Stimulated activated CD8-positive, alpha-beta memory T cell treated with anti-CD3 and anti-CD28 coated beads, Interleukin-7, amount 100 ng/mL, for 1 hour (primary cell): ENCODE measurements around the gene CRELD2.

Source experiments
- DNase-seq, 2 donors: peaks; one replicate each; pipeline ENCODE4 v3.0.0-alpha.2; 2020; ENCODE audit warnings: low read depth in 2 of 2

Gene CRELD2

DNA sequence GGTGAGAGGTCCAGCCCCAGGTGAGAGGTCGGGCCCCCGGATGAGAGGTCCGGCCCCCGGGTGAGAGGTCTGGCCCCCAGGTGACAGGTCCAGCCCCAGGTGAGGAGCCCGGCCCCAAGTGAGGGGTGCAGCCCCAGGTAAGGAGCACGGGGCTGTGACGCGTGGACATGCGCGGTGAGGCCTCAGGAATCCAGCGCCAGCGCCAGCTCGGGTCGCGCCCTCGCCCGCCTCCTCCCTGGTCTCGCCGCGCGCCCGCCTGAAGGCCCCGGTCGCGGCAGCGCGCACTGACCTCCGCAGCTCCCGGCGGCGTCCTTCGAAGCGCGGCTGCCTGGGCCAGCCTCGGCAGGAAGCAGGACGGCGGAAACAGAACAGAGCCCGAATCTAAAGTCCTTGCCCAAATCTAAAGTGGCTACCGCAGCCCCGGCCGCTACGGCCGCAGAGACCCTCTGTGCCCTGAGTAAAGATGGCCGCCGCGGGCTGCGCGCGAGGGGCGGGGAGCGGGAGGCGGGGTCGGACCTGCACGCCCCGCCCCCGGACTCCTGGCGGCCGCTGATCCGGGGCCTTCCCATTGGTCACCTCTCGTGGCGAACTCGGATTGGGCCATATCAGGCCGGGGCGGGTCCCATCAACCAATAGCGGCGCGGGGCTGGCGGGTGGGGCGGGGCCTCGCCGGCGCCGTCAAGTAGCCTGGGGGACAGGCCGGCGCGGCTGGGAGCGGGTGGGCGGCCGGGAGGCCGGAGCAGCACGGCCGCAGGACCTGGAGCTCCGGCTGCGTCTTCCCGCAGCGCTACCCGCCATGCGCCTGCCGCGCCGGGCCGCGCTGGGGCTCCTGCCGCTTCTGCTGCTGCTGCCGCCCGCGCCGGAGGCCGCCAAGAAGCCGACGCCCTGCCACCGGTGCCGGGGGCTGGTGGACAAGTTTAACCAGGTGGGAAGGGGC, at the start of gene CRELD2, which contains the start of gene ALG12:
Gene CRELD2, plus strand, starts transcription at position 661 of the 937 bp plus-strand sequence. Its CDS starts 136 bp downstream, at position 797.
Gene ALG12, minus strand, starts transcription at position 465 of the 937 bp plus-strand sequence. CDS start 4,673 bp downstream, outside the sequence.
- DNase-seq: peak; percentile 93

DNA sequence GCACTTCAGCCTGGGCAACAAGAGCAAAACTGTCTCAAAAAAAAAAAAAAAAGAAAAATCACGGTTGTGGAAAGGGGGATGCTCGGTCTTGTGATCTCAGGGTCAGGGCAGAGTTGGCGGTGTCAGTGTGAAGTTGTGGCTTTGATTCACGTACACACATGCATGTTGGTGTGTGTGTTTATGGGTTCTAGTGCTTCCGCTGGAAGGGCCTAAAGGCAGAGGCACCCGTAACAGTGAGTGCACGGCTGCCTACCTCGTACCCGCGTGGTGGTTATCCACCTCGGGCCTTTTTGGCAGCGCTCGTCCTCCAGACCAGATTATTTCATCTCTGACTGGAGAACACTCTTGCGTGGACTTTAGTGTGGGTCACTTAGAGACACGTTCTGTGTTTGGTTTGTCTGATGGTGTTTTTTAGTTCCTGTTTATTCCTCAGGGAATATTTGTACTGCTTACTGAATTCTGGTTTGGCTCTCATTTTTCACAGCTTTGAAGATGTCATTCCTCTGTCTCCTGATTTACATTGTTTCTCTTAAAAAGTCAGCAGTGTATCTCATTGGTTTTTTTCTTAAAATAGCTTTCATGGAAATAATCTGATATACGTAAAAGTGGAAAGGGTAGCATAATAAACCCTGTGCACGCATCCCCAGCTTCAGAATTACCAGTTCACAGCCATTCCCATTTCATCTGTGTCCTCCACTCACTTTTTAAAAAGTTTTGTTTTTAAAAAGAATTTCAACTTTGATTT, 49.2 kb upstream of the CRELD2 start:
- no peak for DNase-seq

DNA sequence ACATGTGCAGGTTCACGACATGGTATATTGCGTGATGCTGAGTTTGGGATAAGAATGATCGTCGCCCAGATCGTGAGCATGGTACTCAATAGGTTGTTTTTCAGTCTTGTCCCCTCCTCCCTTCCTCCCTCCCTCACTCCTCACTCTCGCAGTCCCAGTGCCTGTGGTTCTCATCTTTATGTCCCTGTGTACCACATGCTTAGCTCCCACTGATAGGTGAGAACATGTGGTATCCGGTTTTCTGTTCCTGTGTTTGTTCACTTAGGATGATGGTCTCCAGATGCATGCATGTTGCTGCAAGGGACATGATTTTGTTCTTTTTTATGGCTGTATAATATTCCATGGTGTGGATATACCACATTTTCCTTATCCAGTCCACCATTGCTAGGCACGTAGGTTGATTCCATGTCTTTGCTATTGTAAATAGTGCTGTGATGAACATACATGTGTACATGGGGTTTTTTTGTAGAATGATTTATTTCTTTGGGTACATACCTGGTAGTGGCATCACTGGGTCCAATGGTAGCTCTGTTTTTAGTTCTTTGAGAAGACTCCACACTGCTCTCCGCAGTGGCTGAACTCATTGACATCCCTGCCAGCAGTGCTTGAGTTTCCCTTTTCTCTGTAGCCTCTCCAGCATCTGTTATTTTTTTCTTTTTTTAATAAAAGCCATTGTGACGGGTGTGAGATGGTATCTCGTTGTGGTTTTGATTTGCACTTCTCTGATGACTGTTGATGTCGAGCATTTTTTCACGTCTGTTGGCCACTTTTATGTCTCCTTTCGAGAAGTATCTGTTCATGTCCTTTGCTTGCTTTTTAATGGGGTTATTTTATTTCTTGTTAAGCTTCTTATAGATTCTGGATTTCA, 48.4 kb upstream of the CRELD2 start:
- DNase-seq: no peak

DNA sequence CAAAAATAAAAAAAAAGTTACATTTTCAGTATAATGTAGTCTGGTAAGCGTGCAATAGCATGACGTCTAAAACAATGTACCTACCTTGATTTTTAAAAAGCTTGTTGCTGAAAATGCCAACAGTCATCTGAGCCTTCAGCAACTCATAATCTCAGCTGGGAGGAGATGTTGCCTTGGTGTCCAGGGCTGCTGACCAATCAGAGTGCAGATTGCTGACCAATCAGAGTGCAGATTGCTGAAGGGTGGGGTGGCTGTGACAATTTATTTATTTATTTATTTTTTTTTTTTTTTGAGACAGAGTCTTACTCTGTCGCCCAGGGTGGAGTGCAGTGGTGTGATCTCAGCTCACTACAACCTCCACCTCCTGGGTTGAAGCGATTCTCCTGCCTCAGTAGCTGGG, 47.0 kb upstream of the CRELD2 start:
- DNase-seq: no peak

DNA sequence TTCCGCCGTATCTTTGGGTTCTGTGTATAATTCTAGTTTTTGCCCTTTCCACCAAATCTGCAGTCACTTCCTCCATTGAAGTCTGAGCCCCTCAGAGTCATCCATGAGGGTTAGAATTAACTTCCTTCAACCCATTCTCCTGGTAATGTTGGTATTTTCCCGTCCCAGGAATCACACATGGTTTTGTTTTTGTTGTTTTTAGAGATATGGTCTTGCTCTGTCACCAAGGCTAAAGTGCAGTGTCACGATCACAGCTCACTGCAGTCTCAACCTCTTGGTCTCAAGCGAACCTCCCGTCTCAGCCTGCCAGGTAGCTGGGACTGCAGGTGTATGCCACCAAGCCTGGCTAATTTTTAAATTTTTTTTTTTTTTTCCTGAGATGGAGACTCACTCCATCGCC, 46.1 kb upstream of the CRELD2 start:
- DNase-seq: no peak

DNA sequence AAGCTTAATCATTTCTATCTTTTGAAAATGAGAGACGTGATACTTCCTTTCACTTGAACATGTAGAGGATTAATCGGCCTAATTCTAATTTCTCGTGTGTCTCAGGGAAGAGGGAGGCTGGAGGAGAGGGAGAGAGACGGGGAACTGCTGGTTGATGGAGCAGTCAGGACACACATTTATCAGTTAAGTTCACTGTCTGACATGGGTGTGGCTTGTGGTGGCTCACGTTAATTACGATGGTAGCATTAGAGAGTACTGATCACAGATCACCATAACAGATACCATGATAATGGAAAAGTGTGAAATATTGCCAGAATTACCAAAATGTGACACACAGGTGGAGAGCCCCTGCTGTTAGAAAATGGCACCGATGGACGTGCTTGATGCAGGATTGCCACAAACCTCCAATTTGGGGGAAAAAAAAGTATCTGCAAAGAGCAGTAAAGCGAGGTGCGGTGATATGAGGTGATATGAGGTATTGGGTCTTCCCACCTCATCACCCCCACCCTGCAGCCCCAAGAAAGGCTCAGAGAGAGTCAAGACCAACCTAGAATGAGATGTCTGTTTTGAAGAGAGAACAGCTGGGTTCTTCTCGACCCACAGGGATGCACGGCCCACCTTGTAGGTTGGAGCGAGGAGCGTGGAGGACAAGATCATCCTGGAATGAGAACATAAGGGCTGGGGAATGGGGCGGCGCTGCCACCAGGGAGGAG, 45.0 kb upstream of the CRELD2 start:
- DNase-seq: no peak

GRCh38 chr22:49877642-49878041, 40.8 kb upstream of the CRELD2 start:
- no peak for DNase-seq

- no peak for DNase-seq
These were observed 40.2 kb upstream of the CRELD2 start for GRCh38 chr22:49878206-49878605.

- DNase-seq: no peak
These were observed 38.6 kb upstream of the CRELD2 start for GRCh38 chr22:49879871-49880270.

- no peak for DNase-seq
These were observed 38.2 kb upstream of the CRELD2 start for GRCh38 chr22:49880281-49880680.

- DNase-seq: no peak
These were observed 36.6 kb upstream of the CRELD2 start for GRCh38 chr22:49881856-49882255.

DNA sequence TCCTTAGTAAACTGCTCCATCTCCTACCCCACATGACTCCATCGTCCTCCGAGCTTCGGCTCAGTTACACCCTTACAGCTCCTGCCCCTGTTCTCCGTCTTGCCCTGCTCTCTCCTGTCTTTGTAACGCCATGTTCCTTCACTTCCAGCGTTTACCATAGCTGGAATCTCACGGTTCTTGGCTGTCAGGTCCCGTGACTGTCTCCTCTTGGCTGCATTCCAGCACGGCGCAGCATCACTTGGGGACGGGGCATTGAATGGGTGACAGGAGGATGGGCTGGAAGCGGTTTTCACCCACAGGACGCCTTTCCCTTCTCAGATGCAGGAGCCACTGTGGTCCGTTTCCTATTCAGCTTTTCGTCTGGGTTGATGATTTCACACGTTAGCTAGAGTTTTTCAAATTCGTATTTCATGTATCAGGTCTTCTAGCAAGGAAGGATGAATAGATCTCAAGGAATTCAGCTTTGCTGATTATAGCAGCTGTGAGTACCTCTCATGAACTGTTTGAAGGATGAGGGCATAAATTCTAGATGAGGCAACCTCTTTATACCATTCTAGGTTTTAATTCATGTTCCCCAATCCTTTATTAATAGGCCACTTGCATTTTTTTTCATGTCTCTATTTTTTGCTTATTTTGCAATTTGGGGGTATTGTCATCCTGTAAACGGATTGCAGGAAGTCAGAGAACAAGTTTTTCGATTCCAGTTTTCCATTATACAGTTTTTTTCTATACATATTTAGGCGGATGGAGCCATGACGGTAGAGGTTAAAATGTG, 35.7 kb upstream of the CRELD2 start:
- DNase-seq: no peak

GRCh38 chr22:49883294-49883640, 35.2 kb upstream of the CRELD2 start:
- no peak for DNase-seq

DNA sequence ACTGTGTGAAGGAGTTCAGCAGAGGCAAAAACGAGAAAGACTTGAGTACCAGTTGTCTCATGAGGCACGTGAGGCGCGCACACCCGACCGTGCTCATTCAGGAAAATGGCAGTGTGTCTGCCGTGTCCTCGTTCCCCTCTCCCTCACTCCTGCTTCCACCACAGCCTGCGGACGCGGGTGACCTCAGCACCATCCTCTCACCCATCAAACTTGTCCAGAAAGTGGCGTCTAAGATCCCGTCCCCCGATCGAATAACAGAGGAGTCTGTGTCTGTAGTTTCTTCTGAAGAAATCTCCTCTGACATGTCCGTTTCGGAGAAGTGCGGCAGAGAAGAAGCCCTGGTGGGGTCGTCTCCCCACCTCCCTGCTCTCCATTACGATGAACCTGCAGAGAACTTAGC, 34.4 kb upstream of the CRELD2 start:
- DNase-seq: no peak

DNA sequence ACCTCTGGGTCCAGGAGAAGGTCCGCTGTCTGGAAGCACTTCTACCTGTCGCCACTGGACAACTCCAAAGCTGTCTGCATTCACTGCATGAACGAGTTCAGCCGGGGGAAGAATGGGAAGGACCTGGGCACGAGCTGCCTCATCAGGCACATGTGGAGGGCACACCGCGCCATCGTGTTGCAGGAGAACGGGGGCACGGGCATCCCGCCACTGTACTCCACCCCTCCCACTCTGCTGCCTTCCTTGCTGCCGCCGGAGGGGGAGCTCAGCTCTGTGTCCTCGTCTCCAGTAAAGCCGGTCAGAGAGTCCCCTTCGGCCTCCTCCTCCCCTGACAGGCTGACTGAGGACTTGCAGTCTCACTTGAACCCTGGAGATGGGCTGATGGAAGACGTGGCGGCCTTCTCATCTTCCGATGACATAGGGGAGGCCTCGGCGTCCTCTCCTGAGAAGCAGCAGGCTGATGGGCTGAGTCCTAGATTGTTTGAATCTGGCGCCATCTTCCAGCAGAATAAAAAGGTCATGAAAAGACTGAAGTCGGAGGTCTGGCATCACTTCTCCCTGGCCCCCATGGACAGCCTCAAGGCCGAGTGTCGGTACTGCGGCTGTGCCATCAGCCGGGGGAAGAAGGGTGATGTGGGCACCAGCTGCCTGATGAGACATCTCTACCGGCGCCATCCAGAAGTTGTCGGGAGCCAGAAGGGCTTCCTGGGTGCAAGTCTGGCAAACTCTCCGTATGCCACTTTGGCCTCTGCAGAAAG, 33.8 kb upstream of the CRELD2 start:
- DNase-seq: no peak

- no peak for DNase-seq
These were observed 33.2 kb upstream of the CRELD2 start for GRCh38 chr22:49885281-49885680.

DNA sequence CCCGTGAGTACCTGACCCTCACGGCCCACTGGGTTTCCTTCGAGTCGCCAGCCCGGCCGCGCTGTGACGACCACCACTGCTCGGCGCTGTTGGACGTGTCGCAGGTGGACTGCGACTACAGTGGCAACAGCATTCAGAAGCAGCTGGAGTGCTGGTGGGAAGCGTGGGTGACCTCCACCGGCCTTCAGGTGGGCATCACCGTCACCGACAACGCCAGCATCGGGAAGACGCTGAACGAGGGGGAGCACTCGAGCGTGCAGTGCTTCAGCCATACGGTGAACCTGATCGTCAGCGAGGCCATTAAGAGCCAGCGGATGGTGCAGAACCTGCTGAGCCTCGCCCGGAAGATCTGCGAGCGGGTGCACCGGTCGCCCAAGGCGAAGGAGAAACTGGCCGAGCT, 32.6 kb upstream of the CRELD2 start:
- no peak for DNase-seq

- no peak for DNase-seq
These were observed 31.9 kb upstream of the CRELD2 start for GRCh38 chr22:49886346-49887063.

DNA sequence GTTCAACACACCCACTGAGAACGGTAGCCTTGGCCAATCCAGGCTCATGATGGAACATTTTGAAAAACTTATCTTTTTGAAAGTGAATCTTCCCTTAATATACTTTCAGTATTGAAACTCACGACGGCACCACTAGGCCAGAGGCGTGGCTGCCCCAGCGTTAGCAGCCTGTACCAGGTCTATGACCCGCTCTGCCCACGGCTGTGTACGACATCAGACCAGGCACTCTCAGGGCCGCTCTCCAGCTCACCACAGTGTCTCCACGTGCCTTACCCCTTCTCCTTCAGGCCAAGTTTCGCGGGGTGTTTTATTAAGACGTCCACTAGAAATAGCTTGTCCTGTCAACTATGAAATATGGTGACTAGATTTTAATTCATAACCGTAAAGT, 31.4 kb upstream of the CRELD2 start:
- DNase-seq: no peak
